HG02884 (cell line): ENCODE results near the gene GOLGA1.
"Not testable (repeated sequence)": the region's sequence is repeated elsewhere in the genome, so short reads cannot be mapped to it uniquely, and the experiment has no call there.

ENCODE experiments used
- ATAC-seq: cut with Tn5 transposase; IDR thresholded peaks from one replicate; pipeline ENCODE4 v1.9.1; 2021; ENCODE audit warnings: mild to moderate bottlenecking, moderate library complexity; ENCODE audit not compliant: unreplicated experiment

GOLGA1 gene

DNA sequence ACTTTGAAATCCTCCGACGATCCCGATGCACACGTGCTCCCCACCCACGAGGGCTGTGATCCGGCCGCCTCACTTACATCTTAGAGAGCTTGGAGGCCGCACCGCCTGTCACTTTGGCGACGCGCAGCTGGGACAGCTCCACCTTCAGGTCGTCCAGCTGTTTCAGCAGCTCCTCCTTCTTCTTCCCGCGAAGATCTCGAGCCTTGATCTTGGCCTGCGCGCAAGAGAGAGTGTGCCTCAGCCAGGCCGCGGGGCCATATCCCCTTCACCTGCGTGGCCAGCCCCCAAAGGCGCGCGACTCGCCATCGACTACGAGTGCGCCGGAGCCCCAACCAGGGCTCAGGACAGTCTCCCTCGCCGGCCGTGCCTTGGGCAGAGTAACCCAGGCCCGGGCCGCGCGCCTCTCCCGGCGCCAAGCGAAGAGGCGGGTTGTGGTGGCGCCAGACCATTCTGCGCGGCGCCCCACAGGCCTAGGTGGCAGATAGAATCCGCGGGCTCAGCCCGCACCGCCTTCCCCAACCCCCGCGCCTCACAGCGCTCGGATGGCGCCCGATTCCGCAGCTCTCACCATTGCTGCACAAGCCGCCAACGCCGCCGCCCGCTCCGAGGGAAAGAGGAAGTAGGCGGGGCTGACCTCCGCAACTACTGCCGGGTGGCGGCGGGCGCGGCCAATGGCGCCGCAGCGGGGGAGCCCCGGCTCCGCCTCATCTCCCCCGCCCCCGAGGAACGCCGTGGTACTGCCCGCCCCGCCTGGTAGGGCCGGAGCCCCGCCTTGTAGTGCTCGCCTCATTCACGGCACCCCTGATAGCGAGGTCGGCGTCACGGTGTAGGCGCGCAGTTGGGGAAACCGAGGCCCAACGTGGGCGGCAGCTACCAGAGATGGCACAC lies 79.3 kb downstream of the GOLGA1 start, which contains the start of the genes ARPC5L and RPL35:
Gene ARPC5L, plus strand, starts transcription at position 789 of the 888 bp plus-strand sequence. CDS start 7,161 bp downstream, outside the sequence.
Gene RPL35, minus strand, starts transcription at position 616 of the 888 bp plus-strand sequence. Its CDS starts 45 bp downstream, at position 571.
- peak; percentile 85 for ATAC-seq

DNA sequence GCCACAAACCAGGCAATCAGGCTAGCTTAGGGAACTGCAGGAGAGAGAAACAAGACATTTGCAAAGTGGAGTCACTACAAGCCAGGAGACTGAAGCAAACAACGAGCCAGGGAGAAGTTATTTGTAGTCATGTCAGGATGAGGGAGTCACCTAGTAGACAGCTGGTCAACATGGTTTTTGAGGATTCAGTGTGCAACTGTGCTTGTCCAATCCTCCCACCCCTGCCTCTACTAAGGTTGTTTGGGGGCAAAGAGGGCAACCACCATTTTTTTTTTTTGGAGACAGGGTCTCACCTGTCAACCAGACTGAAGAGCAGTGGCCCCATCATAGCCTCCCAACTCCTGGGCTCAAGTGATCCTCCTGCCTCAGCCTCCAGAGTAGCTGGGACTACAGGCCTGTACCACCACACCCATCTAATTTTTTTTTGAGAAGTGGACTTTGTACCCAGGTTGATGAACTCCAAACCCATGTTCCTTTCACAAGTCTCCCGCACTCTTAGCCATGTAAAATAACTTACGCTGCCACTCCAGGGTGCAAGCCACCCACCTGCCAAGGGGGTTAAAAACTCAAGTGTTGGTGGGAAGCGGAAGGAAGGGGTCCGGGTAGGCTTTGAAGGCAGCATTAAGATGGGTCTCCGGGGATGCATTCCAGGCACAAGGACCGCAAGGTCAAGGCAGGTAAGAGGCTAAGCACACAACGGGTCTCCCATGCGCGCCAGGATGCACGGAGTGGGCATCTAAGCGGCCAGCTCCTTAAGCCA lies 80.1 kb downstream of the GOLGA1 start:
- no peak for ATAC-seq

DNA sequence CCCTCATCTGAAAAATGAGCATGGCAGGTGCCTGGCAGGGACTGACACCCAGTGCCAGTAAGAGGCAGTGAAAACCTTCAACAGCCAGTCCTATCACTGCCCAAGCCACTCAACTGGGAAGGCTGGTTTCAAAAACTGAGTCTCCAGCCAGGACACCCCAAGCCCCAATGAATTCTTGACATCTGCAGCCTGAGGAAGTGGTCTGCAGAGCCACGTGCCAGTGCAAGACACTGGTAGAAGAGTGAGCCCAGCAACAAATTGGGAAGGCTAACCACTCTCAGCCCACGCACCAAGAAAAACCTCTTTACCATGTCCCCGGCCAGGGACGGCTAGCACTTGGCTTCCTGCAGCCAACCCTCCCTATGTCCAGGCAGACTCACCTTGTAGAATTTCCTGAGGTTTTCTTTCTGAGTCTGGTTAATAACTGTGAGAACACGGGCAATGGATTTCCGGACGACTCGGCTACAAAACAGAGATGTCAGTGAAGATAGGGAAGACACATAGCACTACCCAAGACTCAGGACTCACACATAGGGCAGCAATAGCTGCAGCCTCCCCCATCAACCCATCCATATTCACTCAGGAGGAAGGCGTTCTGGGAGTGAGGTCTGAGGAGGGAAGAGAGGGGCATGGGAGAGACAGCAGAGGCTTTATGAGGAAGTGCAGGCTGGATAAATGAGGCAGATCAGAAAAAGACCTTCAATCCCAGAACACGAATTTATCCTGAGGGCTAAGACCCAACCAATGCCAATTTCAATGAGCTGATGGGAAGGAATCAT lies 80.9 kb downstream of the GOLGA1 start:
- ATAC-seq = no peak

DNA sequence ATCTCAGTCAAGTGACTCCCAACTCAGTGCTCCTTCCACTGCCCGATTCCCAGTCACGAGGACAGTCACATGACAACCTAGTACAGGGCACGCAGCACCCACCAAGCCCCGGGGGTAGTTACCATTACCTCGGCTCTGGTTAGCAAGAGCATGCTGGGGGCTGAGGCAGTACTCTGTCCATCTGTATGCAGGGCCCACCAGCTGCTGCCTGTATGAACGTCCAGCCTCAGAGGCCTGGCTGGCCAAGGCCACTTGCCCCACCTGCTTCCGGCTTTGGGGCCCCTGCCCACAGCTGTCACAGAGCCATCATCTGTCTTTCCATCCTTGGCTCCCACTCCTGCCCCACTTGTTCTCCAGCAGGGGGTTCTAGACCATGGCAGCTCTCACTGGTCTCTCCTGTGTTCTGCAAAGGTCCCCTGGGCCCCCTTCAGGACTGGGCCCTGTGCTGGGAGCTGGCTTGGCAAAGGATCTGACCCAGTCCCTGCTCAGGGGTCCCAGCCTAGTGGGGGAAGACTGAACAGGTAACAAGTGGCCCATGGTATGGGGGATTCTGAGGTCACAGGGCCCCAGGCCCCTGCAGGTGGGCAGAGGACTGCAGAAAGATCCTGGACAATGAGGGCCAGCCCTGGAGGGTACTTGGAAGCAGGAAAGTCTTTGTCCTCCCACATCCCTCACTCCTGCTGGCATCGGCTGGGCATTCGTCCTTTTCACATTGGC lies 82.4 kb downstream of the GOLGA1 start:
- ATAC-seq = no peak

DNA sequence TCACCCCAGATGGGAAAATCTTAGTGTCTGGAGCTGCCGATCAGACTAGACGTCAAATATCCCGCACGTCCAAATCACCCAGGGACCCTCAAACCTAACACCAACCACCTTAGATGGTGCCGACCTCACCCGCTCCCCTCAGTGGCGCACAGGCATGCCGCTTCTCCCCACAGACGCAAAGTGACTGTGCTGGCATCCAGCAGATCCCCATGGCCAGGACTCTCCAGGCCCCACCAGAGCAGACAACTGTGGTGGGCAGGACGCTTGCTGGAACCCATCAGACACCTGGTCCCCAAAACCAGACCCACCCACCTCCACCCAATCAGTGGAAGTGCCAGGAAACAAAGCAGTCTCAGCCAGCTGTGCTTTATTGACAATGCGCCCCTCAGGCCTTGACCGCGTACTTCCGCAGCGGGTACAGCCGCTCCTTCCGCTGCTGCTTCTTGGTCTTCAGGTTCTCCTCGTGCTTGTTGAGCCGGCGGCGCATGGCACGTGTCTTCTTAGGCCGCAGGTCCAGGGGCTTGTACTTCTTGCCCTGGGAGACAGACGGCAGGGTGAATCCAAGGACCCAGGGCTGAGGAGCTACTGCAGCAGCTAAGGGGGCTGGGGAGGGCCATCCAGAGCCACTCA lies 83.2 kb downstream of the GOLGA1 start:
- ATAC-seq = no peak

DNA sequence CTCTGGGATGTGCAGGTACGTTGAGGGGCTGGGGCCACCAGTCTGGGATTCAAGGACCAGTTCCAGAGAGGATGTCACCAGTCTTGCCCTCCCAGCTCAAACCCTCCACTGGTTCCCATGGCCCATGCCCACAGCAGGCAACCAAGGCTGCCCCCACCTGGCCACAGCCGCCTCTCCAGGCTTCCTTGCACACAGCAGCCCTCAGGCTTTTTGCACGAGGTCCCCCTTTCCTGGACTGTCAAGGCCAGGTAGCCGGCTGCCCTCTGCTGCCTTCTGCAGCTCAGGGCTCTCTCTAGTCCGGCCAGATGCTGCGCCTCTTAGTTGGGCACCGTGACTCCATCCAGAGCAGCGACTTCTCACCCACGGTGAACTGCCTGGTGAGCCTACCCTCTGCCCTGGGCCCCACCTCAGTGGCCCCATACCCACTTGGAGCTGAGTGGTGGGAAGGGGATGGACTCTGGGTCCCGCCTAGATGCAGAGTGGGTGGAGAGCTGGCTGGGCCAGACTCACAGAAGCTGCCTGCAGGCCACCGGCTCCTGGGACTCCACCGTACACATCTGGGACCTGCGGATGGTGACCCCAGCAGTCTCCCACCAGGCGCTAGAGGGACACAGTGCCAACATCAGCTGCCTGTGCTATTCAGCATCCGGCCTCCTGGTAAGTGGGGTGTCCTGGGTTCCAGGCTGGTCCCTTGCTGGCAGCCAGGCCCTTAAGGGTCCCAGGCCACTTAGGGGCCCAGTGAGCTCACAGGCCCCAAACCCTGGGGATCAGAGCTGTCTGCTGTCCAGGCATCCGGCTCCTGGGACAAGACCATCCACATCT lies 84.7 kb downstream of the GOLGA1 start:
- no peak for ATAC-seq

DNA sequence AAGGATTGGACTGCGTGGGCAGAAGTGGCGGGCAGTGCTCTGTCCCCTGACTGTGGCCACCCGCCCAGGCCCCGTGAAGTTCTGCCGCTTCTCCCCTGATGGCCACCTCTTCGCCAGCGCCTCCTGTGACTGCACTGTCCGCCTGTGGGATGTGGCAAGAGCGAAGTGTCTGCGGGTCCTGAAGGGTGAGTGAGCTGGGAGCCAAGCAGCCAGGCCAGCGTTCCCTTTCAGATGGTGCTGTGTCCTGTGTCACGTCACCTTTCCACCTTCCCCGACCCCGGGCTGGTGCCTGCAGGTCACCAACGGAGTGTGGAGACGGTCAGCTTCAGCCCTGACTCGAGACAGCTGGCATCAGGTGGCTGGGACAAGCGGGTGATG lies 85.3 kb downstream of the GOLGA1 start:
- no peak for ATAC-seq

DNA sequence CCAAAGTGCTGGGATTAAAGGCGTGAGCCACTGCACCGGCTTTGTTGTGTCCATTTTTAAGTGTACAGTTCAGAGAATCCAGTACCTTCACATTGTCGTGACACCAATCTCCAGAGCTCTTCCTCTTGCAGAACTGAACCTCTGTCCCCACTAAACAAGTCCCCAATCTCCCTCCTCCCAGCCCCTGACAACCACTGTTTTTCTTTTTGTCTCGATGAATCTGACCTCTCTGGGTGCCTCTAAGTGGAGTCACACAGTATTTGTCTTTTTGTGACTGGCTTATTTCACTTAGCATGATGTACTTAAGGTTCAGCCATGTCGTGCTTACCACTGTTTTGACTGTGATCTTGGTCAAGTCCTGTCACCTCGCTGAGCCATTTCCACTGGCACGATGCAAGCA lies 86.1 kb downstream of the GOLGA1 start:
- ATAC-seq = no peak

DNA sequence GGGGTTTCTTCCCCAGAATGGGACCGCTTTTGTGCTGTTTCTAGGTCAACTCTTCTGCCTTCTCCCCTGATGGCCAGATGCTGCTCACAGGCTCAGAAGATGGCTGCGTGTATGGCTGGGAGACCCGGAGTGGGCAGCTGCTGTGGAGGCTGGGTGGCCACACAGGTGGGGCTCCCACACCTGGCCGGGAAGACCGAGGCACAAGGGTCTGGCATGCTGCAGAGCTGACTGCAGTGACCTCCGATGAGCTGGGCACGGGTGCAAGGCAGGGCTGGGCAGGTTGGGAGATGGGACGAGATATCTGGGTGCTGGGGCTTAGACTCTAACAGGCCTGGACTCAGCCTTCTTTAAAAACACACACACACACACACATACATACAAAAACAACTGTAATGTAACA lies 86.7 kb downstream of the GOLGA1 start:
- no peak for ATAC-seq

DNA sequence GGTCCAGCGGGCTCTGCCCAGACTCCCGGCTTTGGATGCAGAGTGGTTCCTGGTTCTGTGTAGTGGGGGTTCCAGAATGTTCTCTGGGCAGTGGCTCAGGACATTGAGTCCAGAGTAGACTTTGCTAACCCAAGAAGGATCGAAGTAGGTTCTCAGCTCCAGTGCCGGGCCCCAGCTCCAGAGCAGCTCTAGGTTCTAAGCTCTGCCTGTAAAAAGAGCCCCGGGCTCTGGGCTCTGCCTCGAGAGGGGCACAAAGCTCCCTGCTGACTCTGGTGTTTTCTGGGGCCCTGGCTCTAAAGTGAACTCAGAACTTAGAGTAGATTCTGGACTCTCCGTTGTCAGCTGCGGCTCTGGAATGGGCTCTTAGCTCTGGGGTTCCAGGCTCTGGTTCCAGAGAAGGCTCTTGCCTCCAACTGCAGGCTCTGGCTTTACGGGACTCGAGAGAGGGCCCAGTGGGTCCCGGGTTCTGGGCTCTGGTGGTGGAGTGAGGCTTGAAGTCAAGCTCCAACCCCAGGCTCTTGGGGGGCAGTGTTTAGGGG lies 87.2 kb downstream of the GOLGA1 start:
- ATAC-seq = no peak

DNA sequence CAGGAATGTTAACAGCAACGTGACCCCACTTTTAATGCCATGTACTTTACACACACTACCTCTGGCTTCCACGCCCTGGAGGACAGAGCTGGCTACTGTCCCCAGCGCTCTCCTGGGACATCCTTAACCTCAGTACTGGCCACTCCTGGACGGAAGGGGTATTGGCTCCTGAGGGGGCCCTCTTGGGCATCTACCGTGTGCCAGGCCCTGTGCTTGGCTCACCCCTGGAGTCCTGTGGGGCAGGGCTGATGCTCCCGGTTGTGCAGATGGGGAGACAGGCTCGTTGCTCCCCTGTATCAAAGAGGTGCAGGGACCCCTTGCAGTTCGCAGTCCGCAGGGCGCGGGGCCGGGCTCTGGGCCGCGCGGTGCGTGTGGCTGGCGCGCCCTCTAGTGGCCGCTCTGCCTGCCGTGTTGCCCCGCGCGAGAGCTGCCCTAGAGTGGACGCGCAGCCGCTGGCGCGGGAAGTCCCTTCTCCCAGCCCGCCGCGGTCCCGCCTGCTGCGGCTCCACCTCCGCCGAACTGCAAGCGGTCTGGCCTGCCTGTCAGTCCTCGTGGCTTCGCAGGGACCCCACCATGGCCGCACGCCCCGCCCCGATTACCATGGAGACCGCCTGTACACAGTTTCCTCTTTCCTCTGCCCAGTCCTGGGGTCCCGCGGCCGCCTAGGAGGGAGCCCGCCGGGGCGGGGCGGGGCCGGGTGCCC lies 87.9 kb downstream of the GOLGA1 start, which contains the start of gene WDR38:
Gene WDR38, plus strand, starts transcription at position 632 of the 703 bp plus-strand sequence. CDS start 72 bp downstream, outside the sequence.
- peak; percentile 68 for ATAC-seq

DNA sequence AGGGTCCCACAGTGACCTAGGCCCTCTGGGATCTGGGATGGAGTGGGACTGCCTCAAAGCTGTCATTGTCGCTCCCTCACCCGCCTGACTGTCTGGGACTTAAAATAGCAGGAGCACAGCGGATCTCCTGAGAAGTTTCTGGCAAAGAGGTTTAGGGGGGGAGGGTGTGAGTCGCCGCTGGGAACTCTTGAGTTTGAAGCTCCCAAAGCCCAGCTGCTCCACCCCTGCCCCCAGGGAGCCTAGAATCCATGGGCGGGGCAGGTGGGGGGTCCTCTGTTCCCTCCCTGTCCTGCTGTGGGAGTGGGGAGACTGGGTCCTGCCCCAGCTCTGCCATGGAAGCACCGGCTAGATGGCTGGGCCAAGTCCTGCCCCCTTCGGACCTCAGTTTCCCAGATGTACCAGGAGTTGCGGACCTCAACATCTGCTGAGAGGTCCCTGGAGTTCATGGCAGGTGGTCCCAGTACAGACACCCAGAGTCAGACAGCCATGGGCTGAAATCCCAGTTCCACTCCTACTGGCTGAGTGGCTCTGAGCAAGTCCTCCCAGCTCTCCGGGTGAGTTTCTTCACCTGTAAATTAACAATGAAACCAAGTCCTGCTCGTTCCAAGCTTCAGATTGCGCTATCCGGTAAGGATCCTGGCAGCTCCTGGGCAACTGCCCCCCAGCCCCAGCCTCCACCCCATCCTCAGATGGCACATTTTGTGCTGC lies 88.6 kb downstream of the GOLGA1 start:
- no peak for ATAC-seq

DNA sequence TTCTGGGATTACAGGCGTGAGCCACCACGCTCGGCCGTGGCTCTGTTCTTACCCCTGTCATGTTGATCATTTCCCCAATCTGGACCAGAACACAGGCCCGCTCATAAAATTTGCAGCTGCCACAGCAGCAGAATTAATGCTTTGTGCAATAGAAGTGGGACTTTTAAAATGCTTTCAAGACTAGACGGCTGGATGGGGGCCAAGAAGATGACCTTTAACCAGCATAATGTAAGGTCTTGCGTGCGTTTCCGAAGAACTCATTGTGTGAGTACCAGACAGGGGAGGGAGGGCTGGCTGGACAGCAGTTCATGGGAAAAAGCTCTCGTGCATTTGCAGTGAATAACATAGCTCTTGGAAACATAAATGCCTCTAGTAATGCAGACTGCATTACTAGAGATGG lies 91.1 kb downstream of the GOLGA1 start:
- no peak for ATAC-seq

DNA sequence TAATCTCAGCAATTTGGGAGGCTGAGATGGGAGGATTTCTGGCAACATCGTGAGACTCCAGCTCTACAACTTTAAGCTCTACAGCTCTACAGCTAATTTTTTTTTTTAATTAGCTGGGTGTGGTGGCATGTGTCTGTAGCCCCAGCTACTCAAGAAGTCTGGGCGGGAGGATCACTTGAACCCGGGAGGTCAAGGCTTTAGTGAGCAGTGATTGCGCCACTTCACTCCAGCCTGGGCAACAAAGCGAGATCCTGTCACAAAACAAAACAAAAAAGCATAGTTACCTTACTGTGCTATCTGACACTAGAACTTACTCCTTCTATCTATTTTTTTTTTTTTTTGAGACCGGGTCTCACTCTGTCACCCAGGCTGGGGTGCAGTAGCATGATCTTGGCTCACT lies 93.9 kb downstream of the GOLGA1 start:
- no peak for ATAC-seq

DNA sequence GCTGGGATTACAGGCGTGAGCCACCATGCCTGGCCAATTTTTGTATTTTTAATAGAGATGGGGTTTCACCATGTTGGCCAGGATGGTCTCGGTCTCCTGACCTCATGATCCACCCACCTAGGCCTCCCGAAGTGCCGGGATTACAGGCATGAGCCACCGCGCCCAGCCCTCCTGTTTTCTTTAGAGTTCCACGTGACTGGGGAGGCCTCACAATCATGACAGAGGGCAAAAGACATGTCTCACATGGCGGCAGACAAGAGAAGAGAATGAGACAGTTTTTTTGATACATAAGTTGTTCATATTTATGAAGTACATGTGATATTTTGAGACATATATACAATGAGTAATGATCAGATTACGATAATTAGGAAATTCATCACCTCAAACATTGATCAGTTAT lies 94.4 kb downstream of the GOLGA1 start:
- ATAC-seq = not testable (repeated sequence)

DNA sequence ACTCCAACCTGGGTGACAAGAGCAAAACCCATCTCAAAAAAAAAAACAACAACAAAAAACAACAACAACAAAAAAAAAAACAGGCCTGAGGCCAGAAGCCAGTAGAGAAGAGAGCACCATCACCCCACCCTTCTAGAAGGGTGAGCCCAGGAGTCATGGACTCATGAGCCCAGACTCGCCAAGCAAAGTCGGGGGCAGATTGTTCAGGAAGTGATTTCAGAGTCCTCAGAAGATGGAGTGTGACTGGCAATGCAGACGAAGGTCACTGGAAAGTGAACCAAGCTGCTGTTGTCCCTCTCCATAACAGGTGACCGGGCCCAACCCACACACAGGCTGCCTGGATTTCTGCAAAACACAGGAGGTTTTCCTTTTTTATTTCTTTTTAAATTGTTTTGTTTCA lies 96.6 kb downstream of the GOLGA1 start:
- ATAC-seq = no peak

DNA sequence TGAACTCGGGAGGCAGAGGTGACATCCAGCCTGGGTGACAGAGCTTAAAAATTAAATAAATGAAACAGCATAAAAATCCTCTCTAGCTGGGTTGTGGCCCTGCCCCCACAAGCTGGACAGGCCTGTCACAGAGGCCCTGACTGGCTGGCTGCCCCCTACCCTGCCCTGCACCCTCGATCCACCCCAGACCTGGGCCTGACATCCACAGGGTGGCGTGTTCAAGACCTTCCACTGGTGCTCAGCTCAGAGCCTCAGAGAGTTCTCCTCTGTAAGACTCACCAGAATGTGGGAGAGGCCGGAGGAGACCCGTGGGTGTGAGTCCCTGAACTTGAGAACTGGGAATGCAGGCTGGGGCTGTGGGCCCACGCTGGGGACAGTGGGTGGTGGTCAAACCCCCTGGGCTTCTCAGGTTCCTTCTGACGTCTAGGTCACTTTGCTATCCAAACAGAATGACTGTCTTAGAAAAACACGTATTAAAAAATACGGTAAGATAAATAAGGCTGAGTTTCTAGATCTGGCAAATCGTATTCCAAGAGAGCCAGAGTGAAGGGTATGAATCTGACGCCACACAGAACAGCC lies 97.3 kb downstream of the GOLGA1 start:
- ATAC-seq = no peak
